Measurements from ENCODE around the gene ZNF91.
"Not testable (repeated sequence)": the region's sequence is repeated elsewhere in the genome, so short reads cannot be mapped to it uniquely, and the experiment has no call there.

The ZNF91 gene

GRCh38 chr19:23318143-23318542 lies 77.1 kb downstream of the ZNF91 start:
- DNase-seq (ENCODE audit: low read depth) = no peak

GRCh38 chr19:23315286-23315685 lies 80.0 kb downstream of the ZNF91 start:
- DNase-seq (ENCODE audit: low read depth) = no peak

GRCh38 chr19:23314505-23315251 lies 80.6 kb downstream of the ZNF91 start:
- no peak for DNase-seq (ENCODE audit: low read depth)

GRCh38 chr19:23313196-23313595 lies 82.1 kb downstream of the ZNF91 start:
- DNase-seq (ENCODE audit: low read depth) = no peak

- no peak for DNase-seq (ENCODE audit: low read depth)
Measured at GRCh38 chr19:23312515-23312914, 82.8 kb downstream of the ZNF91 start.

- DNase-seq (ENCODE audit: low read depth) = no peak
Measured at GRCh38 chr19:23311551-23311950, 83.7 kb downstream of the ZNF91 start.

- no peak for DNase-seq (ENCODE audit: low read depth)
Measured at GRCh38 chr19:23310729-23311211, 84.5 kb downstream of the ZNF91 start.

- DNase-seq (ENCODE audit: low read depth) = no peak
Measured at GRCh38 chr19:23309926-23310325, 85.3 kb downstream of the ZNF91 start.

GRCh38 chr19:23305555-23305954 lies 89.7 kb downstream of the ZNF91 start:
- no peak for DNase-seq (ENCODE audit: low read depth)

GRCh38 chr19:23304238-23304637 lies 91.0 kb downstream of the ZNF91 start:
- DNase-seq (ENCODE audit: low read depth) = no peak

- DNase-seq (ENCODE audit: low read depth) = no peak
Measured at GRCh38 chr19:23294141-23294540, 101.1 kb downstream of the ZNF91 start.

GRCh38 chr19:23289966-23290365 lies 105.3 kb downstream of the ZNF91 start:
- not testable (repeated sequence) for DNase-seq (ENCODE audit: low read depth)

All from non-pigmented ciliary epithelial cell (primary cell).